Cardiac fibroblast (primary cell): Measurements from ENCODE around the gene ZNF845.

ENCODE experiments used
- DNase-seq, 2 donors: peaks; one replicate each; pipeline versions ENCODE4 v3.0.0 to v3.0.0-alpha.2; 2010; ENCODE audit warnings: low read depth in 2 of 2
- H3K4me3 ChIP-seq, 2 donors: replicated peaks in 1 of 2; 1 replicate in 1 of 2; 2 replicates in 1 of 2; pipeline ENCODE4 v1.5.1; 2011; ENCODE audit warnings: low read depth in 2 of 2, low read length in 2 of 2, mild to moderate bottlenecking in 2 of 2, moderate library complexity in 1 of 2
- CTCF ChIP-seq: IDR thresholded peaks from one replicate; pipeline ENCODE4 v1.5.1; 2011; ENCODE audit warnings: low read depth, mild to moderate bottlenecking, low read length, inconsistent platforms

ZNF845 gene

GRCh38 chr19:53388168-53388567 lies 54.6 kb downstream of the ZNF845 start:
- DNase-seq, result peak in 1 of 2 donors; percentile 62
- TF ChIP-seq CTCF, result no peak

GRCh38 chr19:53388904-53389303 lies 55.4 kb downstream of the ZNF845 start:
- DNase-seq, result peak in 1 of 2 donors; percentile 49
- TF ChIP-seq CTCF, result no peak
- H3K4me3 ChIP-seq, result no peak overlapping the region

More at GRCh38 chr19:53388168-53388567, 54.6 kb downstream of the ZNF845 start:
- no peak overlapping the region for H3K4me3 ChIP-seq

- TF ChIP-seq CTCF, result no peak
- no peak overlapping the region for H3K4me3 ChIP-seq
- no peak for DNase-seq
Measured at GRCh38 chr19:53389571-53389970, 56.0 kb downstream of the ZNF845 start.

- DNase-seq, result no peak
- no peak for TF ChIP-seq CTCF
- H3K4me3 ChIP-seq, result no peak overlapping the region
Measured at GRCh38 chr19:53389978-53390377, 56.4 kb downstream of the ZNF845 start.

GRCh38 chr19:53394522-53394973 lies 61.0 kb downstream of the ZNF845 start:
- TF ChIP-seq CTCF, result no peak
- peak overlapping the region; percentile 66 to 80 for H3K4me3 ChIP-seq
- no peak for DNase-seq

- TF ChIP-seq CTCF, result peak; percentile 54
- H3K4me3 ChIP-seq, result peak within 1 kb of the TSS; percentile 66 to 80
- peak; percentile 94 to 95 for DNase-seq
Measured at GRCh38 chr19:53394974-53395839, 61.7 kb downstream of the ZNF845 start, which contains the start of gene ZNF765. Gene ZNF765 (plus strand): TSS chr19:53395149. CDS start chr19:53398016, 2,867 bp downstream.

GRCh38 chr19:53395840-53396524 lies 62.4 kb downstream of the ZNF845 start:
- DNase-seq, result peak in 1 of 2 donors; percentile 3
- peak overlapping the region; percentile 66 to 80 for H3K4me3 ChIP-seq
